ENCODE data around the gene SQSTM1.
"Not testable (repeated sequence)": the region's sequence is repeated elsewhere in the genome, so short reads cannot be mapped to it uniquely, and the experiment has no call there.

SQSTM1 gene

GRCh38 chr5:179820483-179821297 lies at the start of gene SQSTM1:
Gene SQSTM1 (plus strand): TSS chr5:179820905. CDS start chr5:179820937, 32 bp downstream.
- peak; percentile 94 for DNase-seq

DNA sequence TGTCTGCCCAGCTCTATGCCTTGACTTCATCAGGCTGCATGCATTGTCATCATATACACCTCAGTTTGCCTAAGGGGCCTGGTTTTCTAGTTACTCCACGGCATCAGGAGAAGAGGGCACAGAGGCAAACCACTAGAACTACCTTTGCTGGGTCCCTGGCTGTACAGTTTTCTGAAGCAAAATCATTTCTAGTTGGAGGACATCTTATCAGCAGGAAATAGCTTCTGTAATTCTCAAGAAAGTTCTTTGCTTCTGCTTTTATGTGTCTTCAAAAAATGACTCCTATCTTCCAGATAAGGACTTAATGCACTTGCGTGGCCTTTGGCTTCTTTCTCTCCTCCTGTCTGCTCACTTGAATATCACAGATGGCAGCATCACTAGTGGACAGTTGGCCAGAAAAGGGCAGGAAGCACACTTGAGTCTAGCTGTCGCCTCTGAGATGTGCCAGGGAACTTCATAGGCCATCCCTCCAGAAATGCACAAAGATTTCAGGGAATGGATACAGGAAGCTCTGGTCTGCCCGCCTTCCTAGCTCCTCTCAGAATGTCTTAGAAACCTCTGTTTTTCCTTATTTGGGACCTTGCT lies 49.3 kb upstream of the SQSTM1 start:
- no peak for DNase-seq

GRCh38 chr5:179772351-179772750 lies 48.4 kb upstream of the SQSTM1 start:
- DNase-seq = no peak

GRCh38 chr5:179773686-179774040 lies 47.0 kb upstream of the SQSTM1 start:
- no peak for DNase-seq

DNA sequence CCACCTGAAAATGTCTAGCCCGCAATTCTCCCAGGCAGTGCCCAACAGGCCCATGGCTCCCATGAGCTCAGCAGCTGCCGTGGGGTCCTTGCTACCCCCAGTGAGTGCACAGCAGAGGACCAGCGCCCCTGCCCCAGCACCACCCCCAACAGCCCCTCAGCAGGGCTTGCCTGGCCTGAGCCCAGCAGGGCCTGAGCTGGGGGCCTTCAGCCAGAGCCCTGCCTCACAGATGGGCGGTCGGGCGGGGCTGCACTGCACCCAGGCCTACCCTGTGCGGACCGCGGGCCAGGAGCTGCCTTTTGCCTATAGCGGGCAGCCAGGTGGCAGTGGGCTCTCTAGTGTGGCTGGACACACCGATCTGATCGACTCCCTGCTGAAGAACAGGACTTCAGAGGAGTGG lies 46.3 kb upstream of the SQSTM1 start:
- DNase-seq = no peak

- DNase-seq = no peak
These were observed 44.2 kb upstream of the SQSTM1 start for GRCh38 chr5:179776411-179776938.

DNA sequence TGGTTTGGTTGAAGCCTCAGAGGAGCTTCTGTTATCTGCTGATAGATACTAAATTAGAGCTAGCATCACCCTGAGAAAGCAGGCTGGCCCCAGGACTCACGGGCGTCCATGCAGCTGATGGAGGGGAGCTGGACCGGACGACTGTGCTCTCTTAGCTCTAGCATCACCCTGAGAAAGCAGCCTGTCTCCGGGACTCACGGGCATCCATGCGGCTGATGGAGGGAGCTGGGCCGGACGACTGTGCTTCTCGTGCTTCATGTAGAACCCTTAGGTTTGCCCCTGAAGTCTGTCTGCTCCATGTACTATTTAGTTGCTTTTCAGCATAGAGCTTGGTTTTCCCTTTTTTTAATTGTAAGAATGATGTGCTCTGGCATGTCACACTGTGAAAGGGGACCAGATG lies 43.2 kb upstream of the SQSTM1 start:
- DNase-seq = no peak

- no peak for DNase-seq
These were observed 42.8 kb upstream of the SQSTM1 start for GRCh38 chr5:179777909-179778308.

DNA sequence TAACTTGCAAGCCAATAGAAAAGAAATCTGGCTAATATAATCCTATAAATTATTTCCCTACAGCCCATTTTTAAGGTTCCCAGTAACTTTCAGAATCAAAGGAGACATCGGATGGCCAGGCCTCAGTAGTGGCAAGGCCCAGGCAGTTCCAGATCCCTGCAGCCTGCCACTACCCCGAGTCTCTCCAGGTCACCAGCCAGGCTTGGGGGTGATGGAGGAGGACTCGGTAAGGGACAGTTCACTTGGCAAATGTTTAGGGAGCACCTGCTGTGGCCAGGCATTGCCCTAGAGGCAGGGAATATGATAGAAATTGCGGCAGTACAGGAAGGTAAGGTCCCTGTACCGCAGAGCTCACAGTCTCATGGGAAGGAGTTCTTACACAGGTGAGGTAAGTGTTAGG lies 42.1 kb upstream of the SQSTM1 start:
- no peak for DNase-seq

DNA sequence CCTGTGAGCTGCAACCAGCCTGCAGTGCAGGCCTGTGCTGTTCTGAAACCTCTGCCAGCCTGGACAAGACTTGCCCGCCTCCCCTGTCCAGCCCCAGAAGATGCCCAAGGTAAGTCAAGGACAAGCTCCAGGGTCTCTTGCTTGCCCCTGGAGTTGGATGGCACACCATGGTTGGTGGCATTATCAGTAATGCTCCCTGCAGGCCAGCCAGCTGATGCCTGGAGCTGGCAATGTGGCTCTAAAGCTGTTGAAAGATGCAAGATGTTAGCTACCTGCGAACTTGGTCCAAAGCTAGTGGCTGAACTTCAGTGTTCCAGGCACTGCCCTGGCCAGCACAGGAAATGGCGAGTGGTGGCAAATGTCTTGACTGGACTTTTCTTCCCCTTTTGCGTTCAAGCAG lies 40.9 kb upstream of the SQSTM1 start:
- no peak for DNase-seq

DNA sequence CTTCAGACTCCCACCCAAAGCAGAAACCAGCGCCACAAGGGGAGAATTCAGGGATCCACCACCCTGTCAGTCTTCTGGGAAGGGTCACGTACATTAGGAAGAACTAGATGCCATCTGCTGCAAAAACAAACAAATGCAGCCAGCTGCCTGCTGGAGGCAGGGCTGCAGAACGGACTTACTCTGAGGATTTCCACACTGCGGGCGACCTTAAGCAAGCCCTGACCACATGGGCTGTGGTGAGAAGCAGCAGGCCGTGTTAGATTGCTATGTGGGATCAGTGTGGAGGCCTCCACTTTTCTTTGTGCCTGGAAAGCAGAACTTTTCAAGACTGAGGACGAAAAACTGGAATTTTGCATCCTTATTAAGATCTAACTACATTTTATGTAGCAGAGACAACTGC lies 40.3 kb upstream of the SQSTM1 start:
- no peak for DNase-seq

DNA sequence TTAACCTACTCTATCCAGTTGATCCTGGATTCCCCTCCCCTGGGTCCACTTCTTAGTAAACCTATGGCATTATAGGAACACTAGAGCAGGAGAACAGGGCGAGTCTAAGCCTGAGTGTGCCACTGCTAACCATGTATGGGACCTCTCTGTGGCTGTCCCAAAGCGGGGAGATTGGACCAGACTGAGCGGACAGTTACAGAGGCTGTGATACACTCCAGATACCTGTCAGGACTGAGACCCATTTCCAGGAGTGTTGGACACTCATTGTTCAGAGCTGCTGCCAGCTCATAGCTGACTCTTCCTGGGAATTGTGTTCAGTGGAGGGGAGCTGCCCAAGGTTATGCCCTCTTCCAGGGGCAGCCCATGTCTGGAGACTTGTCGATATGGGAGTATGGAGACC lies 38.9 kb upstream of the SQSTM1 start:
- DNase-seq = no peak

GRCh38 chr5:179783128-179783527 lies 37.6 kb upstream of the SQSTM1 start:
- DNase-seq = no peak

- DNase-seq = no peak
These were observed 33.8 kb upstream of the SQSTM1 start for GRCh38 chr5:179786861-179787260.

DNA sequence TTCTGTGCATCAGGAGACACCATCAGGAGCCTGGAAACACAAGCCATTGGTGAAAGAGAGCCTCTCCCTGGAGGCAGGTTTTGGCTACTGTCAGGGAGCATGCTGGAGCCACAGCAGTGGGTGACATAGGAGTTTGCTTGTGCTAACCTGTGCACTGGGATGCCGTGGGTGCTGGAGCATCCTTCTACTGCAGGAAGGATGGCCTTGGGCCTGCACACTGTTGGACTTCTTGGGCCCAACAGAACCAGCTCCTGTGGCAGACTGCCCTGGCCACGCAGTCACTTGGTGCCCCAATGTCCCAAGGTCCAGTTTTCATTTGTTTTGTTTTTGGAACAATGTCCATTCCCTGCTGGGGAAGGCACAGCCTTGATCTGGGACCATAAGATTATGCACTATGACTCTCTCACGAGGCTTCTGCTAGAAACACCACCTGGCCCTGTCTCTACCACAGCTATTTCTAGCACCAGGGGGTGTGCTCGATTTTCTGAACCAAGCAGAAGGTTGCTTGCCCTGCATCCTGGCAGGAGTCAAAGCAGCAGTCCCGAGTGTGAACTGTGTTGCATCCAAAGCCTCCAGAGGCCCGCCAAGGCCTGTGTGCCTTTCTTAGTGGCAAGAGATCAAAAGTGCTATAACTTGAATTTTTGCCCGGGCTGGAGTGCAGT lies 32.4 kb upstream of the SQSTM1 start:
- no peak for DNase-seq

GRCh38 chr5:179789278-179789677 lies 31.4 kb upstream of the SQSTM1 start:
- DNase-seq = not testable (repeated sequence)

DNA sequence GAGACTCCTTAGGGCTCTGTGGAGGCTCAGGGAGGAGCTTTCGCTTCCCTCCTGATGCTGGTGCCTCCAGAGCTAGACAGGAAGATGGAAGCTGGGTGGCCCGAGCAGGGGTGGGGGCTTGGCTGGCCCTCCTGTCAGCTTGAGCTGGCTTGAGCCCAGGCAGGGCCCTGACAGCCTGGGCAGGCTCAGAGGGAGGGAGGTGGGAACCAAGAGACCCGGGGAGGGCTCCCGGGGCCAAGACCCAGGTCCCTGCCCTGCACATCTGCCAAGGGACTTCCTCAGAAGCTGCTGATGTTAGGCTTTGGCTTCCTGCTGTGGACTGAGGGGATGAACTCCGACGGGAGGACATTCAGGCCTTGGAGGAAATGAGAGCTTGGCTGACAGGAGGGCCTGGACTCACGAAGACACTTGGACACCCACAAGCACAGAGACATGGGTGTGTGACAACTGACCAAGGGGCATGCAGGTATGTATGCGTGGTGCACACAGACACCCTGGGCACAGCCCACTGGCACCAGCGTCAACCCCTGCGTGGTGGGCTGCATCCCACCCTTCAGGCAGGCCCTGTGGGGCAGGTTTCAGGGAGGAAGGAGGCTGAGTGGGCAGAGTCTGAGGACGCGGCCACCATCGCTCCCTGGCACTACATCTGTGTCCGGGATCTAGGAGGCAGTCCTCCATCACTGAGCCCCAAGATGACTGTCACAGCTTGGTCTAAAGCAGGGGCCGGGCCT lies 28.7 kb upstream of the SQSTM1 start:
- DNase-seq = no peak

- no peak for DNase-seq
These were observed 27.9 kb upstream of the SQSTM1 start for GRCh38 chr5:179792612-179793467.

DNA sequence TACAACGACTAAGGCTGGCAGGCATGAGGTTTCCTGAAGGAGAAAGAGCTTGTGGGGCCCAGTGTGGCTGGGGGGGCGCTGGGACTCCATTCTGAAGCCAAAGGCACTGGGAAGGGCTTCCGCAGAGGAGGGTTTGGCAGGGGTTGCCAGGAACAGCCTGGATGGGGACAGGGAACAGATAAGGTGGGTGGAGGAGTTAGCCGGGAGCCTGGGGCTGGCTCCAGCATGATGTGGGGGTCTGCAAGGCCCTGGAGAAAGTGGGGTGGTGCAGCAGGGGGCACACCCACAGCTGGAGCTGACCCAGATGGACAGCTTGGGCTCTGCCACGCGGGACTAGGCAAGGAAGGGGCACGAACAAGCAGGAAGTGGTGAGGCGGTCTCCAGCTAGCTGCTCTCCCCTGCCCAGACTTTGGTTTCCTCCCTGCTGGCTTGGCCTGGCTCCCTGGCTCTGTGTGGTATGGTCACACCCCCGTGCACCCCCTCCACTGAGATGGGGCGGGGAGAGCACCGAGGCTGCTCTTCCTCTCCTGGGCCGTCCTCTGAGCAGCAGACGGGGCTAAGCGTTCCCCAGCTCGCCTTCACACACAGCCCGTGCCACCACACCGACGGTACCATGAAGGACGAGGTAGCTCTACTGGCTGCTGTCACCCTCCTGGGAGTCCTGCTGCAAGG lies 27.1 kb upstream of the SQSTM1 start, which contains the start of gene LTC4S:
LTC4S (plus strand) TSS at position 519 of the 672 bp plus-strand sequence; CDS start at position 614, 95 bp downstream.
- DNase-seq = peak; percentile 66

DNA sequence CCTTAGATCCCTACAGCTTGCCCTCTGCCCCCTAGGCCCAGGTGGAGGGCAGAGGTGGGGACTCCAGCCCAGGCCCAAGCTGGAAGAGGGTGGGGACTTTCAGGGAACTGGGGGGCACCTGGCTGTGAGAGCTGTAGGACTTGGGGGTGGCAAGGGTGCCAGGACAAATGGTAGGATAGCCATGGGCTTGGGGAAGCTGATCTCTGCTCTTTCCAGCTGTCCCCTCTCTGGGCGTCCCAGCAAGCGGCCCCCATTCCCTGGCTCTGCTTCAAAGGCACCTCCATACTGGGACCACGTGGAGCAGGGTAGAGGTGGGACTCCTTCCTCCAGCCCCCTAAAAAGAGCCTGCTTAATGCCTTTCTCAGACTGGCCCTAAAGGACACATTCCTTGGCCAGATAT lies 26.5 kb upstream of the SQSTM1 start:
- DNase-seq = no peak

- DNase-seq = peak; percentile 56
These were observed 26.1 kb upstream of the SQSTM1 start for GRCh38 chr5:179794575-179794974.
